Measurements from ENCODE around the gene RTN4IP1. TPM values are rescaled to one million over a fixed set of nuclear protein-coding genes. Genes with fewer than 3 reads are reported as not detected.
A peak's percentile ranks its signal among the peaks of the same experiment; 100 is the strongest.
"Not testable (repeated sequence)": the region's sequence is repeated elsewhere in the genome, so short reads cannot be mapped to it uniquely, and the experiment has no call there.

The RTN4IP1 gene
- total and polyA plus RNA-seq, 11 donors = 6.9 to 23.3 (median 13.6) TPM

GRCh38 chr6:106561686-106562405 lies 67.5 kb downstream of the RTN4IP1 start:
- Histone ChIP-seq H3K36me3 (peaks cover 0 to 74% (median 6%) of the 10 kb centered on the region in 9 donors), H3K27ac (peak overlapping the region in 1 of 12 donors; percentile 76), H3K4me3 (no peak overlapping the region), H3K4me1 (peaks cover 0 to 16% (median 0%) of the 10 kb centered on the region in 12 donors), H3K27me3 (no peaks in the 10 kb centered on the region), H3K9me3 (no peaks in the 10 kb centered on the region)
- ATAC-seq (no peak), DNase-seq (no peak)
- TF ChIP-seq, protein P1, sequence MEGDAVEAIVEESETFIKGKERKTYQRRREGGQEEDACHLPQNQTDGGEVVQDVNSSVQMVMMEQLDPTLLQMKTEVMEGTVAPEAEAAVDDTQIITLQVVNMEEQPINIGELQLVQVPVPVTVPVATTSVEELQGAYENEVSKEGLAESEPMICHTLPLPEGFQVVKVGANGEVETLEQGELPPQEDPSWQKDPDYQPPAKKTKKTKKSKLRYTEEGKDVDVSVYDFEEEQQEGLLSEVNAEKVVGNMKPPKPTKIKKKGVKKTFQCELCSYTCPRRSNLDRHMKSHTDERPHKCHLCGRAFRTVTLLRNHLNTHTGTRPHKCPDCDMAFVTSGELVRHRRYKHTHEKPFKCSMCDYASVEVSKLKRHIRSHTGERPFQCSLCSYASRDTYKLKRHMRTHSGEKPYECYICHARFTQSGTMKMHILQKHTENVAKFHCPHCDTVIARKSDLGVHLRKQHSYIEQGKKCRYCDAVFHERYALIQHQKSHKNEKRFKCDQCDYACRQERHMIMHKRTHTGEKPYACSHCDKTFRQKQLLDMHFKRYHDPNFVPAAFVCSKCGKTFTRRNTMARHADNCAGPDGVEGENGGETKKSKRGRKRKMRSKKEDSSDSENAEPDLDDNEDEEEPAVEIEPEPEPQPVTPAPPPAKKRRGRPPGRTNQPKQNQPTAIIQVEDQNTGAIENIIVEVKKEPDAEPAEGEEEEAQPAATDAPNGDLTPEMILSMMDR (IDR thresholded peaks at IDR 0.05) = no peak
- no peak for TF ChIP-seq POLR2A (IDR thresholded peaks at IDR 0.05)
- 75 to 83% (median 79%) methylated on average over 6 of the region's 6 CpGs for WGBS, 4 donors
- intact Hi-C loops (cut with DNase I) = loop anchor here in 4 of 10 donors (5.0 to 10.0 kb wide), 4 partner anchors 227 to 1137 kb away; partner anchors contain the start of gene CD24 (in 1 of the 4)

GRCh38 chr6:106560996-106561685 lies 68.2 kb downstream of the RTN4IP1 start:
- TF ChIP-seq POLR2A (IDR thresholded peaks at IDR 0.05) = no peak
- TF ChIP-seq, protein P1 (IDR thresholded peaks at IDR 0.05) = no peak
- Histone ChIP-seq H3K4me1 (peaks cover 0 to 16% (median 0%) of the 10 kb centered on the region in 12 donors), H3K4me3 (no peak overlapping the region), H3K9me3 (no peaks in the 10 kb centered on the region), H3K27me3 (no peaks in the 10 kb centered on the region), H3K36me3 (peaks cover 0 to 70% (median 6%) of the 10 kb centered on the region in 9 donors), H3K27ac (peak overlapping the region in 1 of 12 donors; percentile 76)
- no peak for ATAC-seq
- DNase-seq = no peak
- intact Hi-C loops (cut with DNase I) = loop anchor here in 4 of 10 donors (5.0 to 10.0 kb wide), 4 partner anchors 226 to 1136 kb away; partner anchors contain the start of gene CD24 (in 1 of the 4)
- 87 to 92% (median 89%) methylated on average over 7 of the region's 7 CpGs for whole genome bisulfite sequencing, 4 donors

DNA sequence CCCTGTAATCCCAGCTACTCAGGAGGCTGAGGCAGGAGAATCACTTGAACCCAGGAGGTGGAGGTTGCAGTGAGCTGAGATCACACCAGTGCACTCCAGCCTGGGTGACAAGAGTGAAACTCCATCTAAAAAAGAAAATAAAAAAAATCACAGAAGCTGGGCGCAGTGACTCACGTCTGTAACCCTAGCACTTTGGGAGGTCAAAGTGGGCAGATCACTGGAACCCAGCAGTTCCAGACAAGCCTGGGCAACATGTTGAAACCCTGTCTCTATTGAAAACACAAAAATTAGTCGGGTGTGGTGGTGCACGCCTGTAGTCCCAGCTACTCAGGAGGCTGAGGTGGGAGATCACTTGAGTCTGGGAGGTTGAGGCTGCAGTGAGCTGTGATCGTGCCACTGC lies 69.6 kb downstream of the RTN4IP1 start:
- WGBS, 4 donors = 92 to 96% (median 94%) methylated on average over 5 of the region's 5 CpGs
- intact Hi-C loops (cut with DNase I) = loop anchor here in 4 of 10 donors (5.0 to 10.0 kb wide), 5 partner anchors 47 to 1135 kb away; partner anchors contain the start of gene CD24 (in 1 of the 4)
- H3K36me3 ChIP-seq = peaks cover 0 to 65% (median 6%) of the 10 kb centered on the region in 9 donors

DNA sequence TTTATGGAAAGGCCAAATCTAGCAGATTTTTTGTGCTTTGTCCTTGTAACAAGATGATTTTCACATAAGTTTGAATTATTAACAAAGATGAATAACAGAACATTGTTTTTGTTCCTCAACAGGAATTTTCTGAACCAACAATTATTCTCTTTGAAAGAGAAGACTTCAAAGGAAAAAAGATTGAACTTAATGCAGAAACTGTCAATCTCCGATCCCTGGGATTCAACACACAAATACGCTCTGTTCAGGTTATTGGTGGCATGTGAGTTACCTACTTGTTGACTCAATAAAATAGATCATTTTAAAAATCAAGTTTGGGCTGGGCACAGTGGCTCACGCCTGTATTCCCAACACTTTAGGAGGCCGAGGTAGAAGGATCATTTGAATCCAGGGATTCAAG lies 70.9 kb downstream of the RTN4IP1 start:
- peaks cover 0 to 65% (median 6%) of the 10 kb centered on the region in 9 donors for H3K36me3 ChIP-seq
- H3K9me3 ChIP-seq = no peaks in the 10 kb centered on the region
- H3K4me1 ChIP-seq = peaks cover 0 to 16% (median 0%) of the 10 kb centered on the region in 12 donors
- ATAC-seq = no peak
- intact Hi-C loops (cut with DNase I) = loop anchor here in 1 of 10 donors (5.0 kb wide), 1 partner anchor 46 kb away; no protein-coding TSS in a partner anchor
- no peak overlapping the region for H3K4me3 ChIP-seq
- no peak for TF ChIP-seq POLR2A (IDR thresholded peaks at IDR 0.05)
- TF ChIP-seq, protein P1 (IDR thresholded peaks at IDR 0.05) = no peak
- 94 to 98% (median 96%) methylated on average over 4 of the region's 4 CpGs for WGBS, 4 donors
- H3K27me3 ChIP-seq = no peaks in the 10 kb centered on the region
- H3K27ac ChIP-seq = no peak overlapping the region
- DNase-seq = no peak

More for the DNA sequence above, 69.6 kb downstream of the RTN4IP1 start:
- ATAC-seq, DNase-seq, H3K9me3 ChIP-seq, H3K27me3 ChIP-seq, H3K27ac ChIP-seq, H3K4me3 ChIP-seq: not testable (repeated sequence)
- H3K4me1 ChIP-seq = peaks cover 0 to 16% (median 0%) of the 10 kb centered on the region in 12 donors
